HEK293 (cell line): Measurements from ENCODE around the gene KIR3DL1.
"Not testable (repeated sequence)": the region's sequence is repeated elsewhere in the genome, so short reads cannot be mapped to it uniquely, and the experiment has no call there.

Source experiments
- OVOL3 ChIP-seq: fragments of 450-650 bp; formaldehyde crosslinking; IDR thresholded peaks from 2 replicates; pipeline ENCODE4 v1.5.1; 2016; ENCODE audit warnings: missing biosample characterization, missing genetic modification characterization
- REPIN1 ChIP-seq: fragments of 450-650 bp; formaldehyde crosslinking; IDR thresholded peaks from 2 replicates; pipeline ENCODE4 v1.5.1; 2017; ENCODE audit warnings: missing biosample characterization, missing genetic modification characterization, low read depth
- ZBTB17 ChIP-seq: fragments of 450-650 bp; formaldehyde crosslinking; IDR thresholded peaks from 2 replicates; pipeline ENCODE4 v1.5.1; 2016; ENCODE audit warnings: missing biosample characterization, missing genetic modification characterization
- ZBTB20 ChIP-seq: fragments of 450-650 bp; formaldehyde crosslinking; IDR thresholded peaks from 2 replicates; pipeline ENCODE4 v1.5.1; 2016; ENCODE audit warnings: missing biosample characterization, missing genetic modification characterization
- ZEB2 ChIP-seq: fragments of 450-650 bp; formaldehyde crosslinking; IDR thresholded peaks from 2 replicates; pipeline ENCODE4 v1.5.1; 2016; ENCODE audit warnings: missing biosample characterization, missing genetic modification characterization
- ZNF132 ChIP-seq: fragments of 450-650 bp; formaldehyde crosslinking; IDR thresholded peaks from 2 replicates; pipeline ENCODE4 v1.5.1; 2017; ENCODE audit warnings: missing biosample characterization, missing genetic modification characterization, borderline replicate concordance
- ZNF146 ChIP-seq: fragments of 450-650 bp; formaldehyde crosslinking; IDR thresholded peaks from 2 replicates; pipeline ENCODE4 v1.5.1; 2016; ENCODE audit warnings: missing biosample characterization, missing genetic modification characterization
- ZNF274 ChIP-seq, 2 experiments: fragments of 200-500 bp in 1 of 2; fragments of 450-650 bp in 1 of 2; sonication (Bioruptor generic) in 1 of 2; formaldehyde crosslinking in 1 of 2; IDR thresholded peaks; 2 replicates each; pipeline versions ENCODE4 v1.5.1 to v1.6.1; 2014 to 2016; ENCODE audit warnings: borderline replicate concordance in 1 of 2, inconsistent platforms in 1 of 2, low read length in 1 of 2, missing biosample characterization in 1 of 2, missing genetic modification characterization in 1 of 2
- ZNF350 ChIP-seq: fragments of 450-650 bp; formaldehyde crosslinking; IDR thresholded peaks from 2 replicates; pipeline ENCODE4 v1.5.0; 2017; ENCODE audit warnings: missing biosample characterization, mild to moderate bottlenecking, missing genetic modification characterization
- ZNF394 ChIP-seq: fragments of 450-650 bp; formaldehyde crosslinking; IDR thresholded peaks from 2 replicates; pipeline ENCODE4 v1.5.1; 2016; ENCODE audit warnings: missing biosample characterization, missing genetic modification characterization, mild to moderate bottlenecking, moderate library complexity, borderline replicate concordance
- TF ChIP-seq, protein P1 (sequence below): fragments of 450-650 bp; formaldehyde crosslinking; IDR thresholded peaks from 2 replicates; pipeline ENCODE4 v1.5.1; 2016; ENCODE audit warnings: missing biosample characterization, missing genetic modification characterization
- TF ChIP-seq, protein P2 (sequence below): fragments of 450-650 bp; formaldehyde crosslinking; IDR thresholded peaks from 2 replicates; pipeline ENCODE4 v1.5.1; 2016; ENCODE audit warnings: missing biosample characterization, missing genetic modification characterization
- TF ChIP-seq, protein P3 (sequence below): fragments of 450-650 bp; formaldehyde crosslinking; IDR thresholded peaks from 2 replicates; pipeline ENCODE4 v1.5.1; 2016; ENCODE audit warnings: missing biosample characterization, missing genetic modification characterization

DNA sequence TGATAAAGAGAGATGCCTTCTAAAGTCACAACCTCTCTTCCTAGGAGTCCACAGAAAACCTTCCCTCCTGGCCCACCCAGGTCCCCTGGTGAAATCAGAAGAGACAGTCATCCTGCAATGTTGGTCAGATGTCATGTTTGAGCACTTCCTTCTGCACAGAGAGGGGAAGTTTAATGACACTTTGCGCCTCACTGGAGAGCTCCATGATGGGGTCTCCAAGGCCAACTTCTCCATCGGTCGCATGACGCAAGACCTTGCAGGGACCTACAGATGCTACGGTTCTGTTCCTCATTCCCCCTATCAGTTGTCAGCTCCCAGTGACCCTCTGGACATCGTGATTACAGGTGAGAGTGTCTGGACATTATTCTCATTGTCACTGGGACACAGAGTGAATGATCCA, 28.1 kb upstream of the KIR3DL1 start:
- TF ChIP-seq, protein P1, sequence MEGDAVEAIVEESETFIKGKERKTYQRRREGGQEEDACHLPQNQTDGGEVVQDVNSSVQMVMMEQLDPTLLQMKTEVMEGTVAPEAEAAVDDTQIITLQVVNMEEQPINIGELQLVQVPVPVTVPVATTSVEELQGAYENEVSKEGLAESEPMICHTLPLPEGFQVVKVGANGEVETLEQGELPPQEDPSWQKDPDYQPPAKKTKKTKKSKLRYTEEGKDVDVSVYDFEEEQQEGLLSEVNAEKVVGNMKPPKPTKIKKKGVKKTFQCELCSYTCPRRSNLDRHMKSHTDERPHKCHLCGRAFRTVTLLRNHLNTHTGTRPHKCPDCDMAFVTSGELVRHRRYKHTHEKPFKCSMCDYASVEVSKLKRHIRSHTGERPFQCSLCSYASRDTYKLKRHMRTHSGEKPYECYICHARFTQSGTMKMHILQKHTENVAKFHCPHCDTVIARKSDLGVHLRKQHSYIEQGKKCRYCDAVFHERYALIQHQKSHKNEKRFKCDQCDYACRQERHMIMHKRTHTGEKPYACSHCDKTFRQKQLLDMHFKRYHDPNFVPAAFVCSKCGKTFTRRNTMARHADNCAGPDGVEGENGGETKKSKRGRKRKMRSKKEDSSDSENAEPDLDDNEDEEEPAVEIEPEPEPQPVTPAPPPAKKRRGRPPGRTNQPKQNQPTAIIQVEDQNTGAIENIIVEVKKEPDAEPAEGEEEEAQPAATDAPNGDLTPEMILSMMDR: not testable (repeated sequence)
- TF ChIP-seq ZNF146 (tag by site-specific recombination); ZNF274 (IDR thresholded peaks at IDR 0.05; ENCODE audit: low read length); ZNF274 (tag by site-specific recombination; IDR thresholded peaks at IDR 0.05; ENCODE audit: borderline replicate concordance); ZNF350 (tag by site-specific recombination); ZBTB17 (tag by site-specific recombination); ZNF132 (tag by site-specific recombination); ZNF394 (tag by site-specific recombination); ZEB2; REPIN1 (tag by site-specific recombination); ZBTB20; OVOL3 (tag by site-specific recombination): not testable (repeated sequence)
- TF ChIP-seq, protein P2, sequence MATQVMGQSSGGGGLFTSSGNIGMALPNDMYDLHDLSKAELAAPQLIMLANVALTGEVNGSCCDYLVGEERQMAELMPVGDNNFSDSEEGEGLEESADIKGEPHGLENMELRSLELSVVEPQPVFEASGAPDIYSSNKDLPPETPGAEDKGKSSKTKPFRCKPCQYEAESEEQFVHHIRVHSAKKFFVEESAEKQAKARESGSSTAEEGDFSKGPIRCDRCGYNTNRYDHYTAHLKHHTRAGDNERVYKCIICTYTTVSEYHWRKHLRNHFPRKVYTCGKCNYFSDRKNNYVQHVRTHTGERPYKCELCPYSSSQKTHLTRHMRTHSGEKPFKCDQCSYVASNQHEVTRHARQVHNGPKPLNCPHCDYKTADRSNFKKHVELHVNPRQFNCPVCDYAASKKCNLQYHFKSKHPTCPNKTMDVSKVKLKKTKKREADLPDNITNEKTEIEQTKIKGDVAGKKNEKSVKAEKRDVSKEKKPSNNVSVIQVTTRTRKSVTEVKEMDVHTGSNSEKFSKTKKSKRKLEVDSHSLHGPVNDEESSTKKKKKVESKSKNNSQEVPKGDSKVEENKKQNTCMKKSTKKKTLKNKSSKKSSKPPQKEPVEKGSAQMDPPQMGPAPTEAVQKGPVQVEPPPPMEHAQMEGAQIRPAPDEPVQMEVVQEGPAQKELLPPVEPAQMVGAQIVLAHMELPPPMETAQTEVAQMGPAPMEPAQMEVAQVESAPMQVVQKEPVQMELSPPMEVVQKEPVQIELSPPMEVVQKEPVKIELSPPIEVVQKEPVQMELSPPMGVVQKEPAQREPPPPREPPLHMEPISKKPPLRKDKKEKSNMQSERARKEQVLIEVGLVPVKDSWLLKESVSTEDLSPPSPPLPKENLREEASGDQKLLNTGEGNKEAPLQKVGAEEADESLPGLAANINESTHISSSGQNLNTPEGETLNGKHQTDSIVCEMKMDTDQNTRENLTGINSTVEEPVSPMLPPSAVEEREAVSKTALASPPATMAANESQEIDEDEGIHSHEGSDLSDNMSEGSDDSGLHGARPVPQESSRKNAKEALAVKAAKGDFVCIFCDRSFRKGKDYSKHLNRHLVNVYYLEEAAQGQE (tag by site-specific recombination): not testable (repeated sequence)
- TF ChIP-seq, protein P3, sequence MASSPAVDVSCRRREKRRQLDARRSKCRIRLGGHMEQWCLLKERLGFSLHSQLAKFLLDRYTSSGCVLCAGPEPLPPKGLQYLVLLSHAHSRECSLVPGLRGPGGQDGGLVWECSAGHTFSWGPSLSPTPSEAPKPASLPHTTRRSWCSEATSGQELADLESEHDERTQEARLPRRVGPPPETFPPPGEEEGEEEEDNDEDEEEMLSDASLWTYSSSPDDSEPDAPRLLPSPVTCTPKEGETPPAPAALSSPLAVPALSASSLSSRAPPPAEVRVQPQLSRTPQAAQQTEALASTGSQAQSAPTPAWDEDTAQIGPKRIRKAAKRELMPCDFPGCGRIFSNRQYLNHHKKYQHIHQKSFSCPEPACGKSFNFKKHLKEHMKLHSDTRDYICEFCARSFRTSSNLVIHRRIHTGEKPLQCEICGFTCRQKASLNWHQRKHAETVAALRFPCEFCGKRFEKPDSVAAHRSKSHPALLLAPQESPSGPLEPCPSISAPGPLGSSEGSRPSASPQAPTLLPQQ (tag by site-specific recombination): not testable (repeated sequence)
